Stimulated activated CD4-positive, alpha-beta T cell treated with anti-CD3 and anti-CD28 coated beads, Interleukin-2, amount 100 ng/mL, for 24 hours (primary cell): ENCODE measurements around the gene DAPK2.
"Not testable (repeated sequence)": the region's sequence is repeated elsewhere in the genome, so short reads cannot be mapped to it uniquely, and the experiment has no call there.

Source experiments
- DNase-seq, 2 donors: peaks; one replicate each; pipeline ENCODE4 v3.0.0-alpha.2; 2020

Gene DAPK2

DNA sequence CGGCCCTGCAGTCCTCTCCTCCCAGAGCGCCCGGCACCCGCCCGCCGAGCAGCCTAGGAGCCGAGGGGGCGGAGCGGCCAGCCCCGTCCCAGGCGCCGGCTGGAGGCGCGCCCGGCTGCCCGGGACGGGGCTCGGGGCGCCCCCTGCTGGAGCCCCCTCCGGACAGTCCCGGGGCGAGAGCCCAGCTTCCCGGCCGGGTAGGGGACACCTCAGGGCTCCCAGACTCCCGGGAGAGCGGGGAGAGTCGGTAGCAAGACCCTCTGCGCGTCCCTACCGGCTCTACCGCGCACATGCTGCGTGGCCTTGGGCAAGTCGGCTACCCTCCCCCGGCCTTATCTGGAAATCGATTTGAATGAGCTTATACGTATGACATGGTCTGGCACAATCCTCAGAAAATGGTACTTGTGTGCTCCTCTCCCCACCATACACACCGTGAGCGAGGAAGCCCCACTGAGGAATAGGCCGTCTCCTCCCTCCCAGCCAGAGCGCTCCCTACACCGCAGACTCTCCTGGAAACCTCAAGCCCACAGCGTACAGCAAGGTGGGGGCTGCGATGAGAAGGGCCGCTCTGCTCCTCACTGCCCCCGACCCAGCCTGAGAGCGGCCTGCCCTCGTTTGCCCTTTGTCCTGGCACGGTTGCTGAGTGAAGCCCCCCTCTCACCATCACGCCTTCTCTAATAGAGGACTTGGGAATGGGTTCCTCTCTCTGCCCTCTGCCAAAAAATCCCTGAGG is at the start of gene DAPK2:
TSS of gene DAPK2 (minus strand) at position 65 of the 733 bp plus-strand sequence. CDS start 6,224 bp downstream, outside the sequence.
- peak; percentile 73 to 77 for DNase-seq

DNA sequence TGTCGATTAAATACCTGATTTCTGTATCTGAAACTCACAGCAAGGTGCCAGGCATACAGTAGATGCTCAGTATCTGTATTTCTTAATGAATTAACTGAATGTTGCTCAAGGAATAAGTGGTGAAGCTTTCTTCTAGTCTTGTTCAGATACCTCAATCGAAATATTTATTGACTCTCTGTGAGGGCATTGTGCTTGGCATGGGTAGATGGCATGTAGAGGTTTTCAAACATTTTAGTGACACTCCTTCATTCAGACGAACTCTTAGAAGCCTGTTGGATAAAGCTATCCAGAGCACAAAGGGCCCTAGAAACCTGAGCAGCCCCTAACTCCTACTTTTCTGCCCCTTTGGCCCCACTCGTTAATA is 49.1 kb upstream of the DAPK2 start:
- DNase-seq, result no peak

DNA sequence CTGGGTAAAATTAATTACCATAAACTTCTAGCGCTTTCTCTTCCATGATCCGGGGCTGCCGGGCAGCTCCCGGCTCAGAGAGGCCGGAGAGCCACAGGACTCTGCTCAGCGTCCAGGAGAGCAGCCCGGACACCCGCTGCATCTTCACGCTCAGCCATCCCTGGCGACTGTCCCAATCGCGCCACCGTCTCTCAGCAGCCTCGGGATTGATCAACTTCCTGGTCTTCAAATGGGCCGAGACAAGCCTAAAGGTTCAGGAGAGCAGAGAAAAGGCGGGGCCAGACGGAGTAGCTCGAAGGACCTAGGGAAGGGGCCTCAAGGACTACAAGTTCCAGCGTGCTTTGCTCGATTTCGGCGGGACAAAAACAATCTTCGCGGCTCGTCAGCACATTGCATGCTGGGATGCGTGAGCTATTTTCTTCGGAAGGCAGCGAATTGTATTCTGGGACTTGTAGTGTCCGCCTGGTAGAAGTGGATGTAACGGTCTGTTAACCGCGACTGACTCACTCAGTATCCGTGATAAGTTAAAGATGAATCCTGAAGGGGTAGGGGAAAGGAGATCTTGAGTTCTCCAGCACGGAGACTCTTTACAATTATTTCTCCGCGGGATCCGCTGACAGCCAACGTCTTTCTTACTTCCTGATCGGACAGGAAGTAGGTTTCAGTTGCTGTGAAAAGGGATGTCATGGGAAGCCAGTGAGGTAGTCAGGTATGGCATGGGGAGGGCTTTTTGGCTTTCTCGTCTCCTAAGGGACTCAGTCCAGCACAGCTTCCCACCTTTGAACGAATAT is 47.5 kb upstream of the DAPK2 start, which contains the start of gene CIAO2A:
TSS of gene CIAO2A (minus strand) at position 212 of the 791 bp plus-strand sequence. CDS start at position 142, 70 bp downstream.
- DNase-seq, result peak; percentile 91 to 92

DNA sequence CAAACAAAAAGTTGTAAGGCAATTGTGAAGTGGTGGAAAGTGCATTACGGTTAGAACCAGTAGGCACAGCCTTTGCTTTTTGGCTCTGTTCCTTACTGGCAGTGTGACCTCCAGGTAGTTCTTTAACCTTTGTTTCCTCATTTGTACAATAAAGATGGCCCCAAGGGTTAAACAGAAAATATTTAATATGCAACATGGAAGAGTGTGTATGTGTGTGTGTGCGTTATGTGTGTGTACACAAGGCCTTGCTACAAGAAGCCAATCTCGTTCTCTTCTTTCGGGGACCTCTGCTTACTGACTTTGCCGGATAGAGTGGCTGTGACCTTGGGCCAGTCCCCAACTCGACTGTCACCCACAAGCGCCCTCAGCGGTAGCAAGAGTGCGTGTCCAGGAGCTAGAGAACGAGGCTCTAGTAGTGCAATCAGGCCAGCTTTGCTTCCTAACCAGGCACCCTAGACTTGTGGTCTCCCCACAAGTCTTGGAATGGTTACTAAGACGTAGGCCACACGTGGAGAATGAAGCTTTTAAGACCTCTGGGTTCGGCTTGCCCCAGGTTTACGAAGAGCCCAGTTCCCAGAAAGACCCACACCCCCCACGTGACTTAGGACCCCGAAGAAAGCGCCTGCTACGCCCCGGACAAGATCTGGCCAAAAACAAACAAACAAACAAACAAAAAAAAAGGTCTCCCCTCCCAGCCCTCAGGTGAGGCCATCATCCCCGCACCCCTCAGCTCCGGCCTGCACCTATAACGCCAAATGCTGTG is 46.8 kb upstream of the DAPK2 start:
- peak; percentile 40 to 42 for DNase-seq

DNA sequence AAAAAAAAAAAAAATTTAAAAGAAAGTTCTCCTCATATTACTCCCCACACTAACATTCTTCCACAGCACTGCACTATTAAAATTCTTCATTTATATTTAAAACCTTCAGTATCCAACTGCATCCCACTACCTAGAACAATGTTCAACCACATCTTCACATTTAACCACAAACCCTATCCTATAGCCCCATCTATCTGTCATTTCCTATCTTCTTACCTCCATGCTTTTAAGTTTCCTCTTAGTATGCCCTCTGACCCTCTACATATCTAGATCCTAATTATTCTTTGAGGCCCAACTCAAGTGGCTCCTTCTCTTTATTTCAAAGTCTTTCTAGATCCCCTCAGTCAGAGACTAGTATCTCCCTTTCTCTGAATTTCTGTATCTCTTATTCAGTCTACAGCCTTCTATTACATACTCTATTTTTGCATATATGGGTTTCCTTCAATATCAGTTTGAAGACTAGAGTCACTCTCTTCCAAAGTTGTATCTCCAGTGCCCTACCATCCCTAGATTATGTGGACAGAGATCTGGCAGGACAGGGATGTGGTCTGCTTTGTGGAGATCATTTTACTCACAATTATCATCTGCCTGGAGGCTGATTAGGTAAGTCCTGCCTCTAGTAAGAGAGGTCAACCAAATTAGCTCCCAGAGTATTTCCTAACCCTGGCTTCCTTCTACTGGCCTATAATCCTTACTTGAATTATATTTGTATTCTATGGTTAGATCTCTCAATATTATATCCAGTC is 46.0 kb upstream of the DAPK2 start:
- no peak for DNase-seq

DNA sequence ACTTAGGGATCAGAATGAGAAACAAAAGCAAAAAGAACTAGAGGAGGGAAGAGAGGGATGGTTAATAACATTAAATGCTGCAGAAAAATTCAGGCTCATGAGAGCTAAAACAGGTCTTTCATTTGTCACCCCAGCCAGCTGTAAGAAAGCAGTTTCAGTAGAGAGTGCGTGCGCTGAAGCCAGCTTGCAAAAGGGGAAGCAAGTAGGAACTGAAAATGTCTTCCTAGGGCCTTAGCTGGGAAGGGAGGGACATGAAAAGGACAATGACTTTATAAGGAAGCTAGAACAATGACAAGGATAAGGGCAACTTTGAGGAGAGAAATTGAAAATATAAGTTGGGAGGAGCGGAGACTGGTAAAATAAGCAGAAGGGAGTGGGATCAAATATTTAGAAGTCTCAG is 44.2 kb upstream of the DAPK2 start:
- DNase-seq, result no peak

DNA sequence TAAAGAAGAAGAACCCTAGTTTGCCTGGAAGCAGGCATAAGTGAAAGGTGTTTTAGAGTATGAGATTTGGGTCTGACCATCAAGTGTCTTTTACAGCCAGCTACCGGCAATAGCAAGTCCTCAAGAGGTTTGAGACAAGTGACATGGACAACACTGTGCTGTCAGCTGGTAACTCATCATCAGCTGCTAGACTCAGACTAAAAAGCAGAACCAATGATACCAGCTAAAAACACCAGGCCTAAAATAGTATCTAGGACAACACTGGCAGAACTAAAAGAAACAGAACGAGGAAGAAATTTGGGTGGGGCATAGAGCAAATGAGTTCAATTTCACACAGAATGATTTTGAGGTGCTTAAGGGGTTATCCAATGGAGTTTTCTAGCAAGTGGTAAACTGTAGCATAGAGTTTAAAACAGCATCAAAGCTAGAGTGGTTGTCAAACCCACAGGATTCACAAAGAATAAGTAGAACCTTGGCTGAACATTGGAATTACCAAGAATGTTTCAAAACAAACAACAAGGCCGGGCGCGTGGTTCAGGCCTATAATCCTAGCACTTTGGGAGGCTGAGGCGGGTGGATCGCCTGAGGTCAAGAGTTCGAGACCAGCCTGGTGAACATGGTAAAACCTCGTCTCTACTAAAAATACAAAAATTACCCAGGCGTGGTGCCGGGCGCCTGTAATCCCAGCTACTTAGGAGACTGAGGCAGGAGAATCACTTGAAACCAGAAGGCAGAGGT is 43.4 kb upstream of the DAPK2 start:
- DNase-seq, result no peak

DNA sequence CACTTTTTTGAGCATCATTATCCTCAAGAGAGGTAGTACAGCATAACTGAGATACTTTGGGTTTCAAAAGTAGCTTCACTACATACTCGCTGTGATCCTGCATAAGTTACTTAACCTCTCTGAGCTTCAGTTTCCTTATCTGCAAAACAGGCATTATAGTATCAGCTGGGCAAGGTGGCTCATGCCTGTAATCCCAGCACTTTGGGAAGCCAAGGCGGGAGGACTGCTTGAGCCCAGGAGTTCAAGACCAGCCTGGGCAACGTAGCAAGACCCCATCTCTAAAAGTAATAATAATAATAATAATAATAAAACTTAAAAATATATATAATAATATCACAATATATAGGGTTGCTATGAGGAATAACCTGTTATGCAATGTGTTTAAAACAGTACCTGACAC is 36.5 kb upstream of the DAPK2 start:
- no peak for DNase-seq

DNA sequence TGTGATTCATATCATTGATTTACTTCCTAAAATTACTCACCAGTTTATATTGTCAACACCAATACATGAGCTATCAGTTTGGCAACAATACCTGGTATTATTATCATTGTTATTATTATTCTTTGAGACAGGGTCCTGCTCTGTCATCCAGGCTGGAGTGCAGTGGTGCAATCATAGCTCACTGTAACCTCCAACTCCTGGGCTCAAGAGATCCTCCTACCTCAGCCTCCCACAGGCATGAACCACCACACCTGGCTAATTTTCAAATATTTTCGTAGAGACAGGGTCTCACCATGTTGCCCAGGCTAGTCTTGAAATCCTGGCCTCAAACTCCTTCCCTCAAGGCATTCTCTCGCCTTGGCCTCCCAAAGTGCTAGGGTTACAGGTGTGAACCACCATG is 27.2 kb upstream of the DAPK2 start:
- DNase-seq, result not testable (repeated sequence)

DNA sequence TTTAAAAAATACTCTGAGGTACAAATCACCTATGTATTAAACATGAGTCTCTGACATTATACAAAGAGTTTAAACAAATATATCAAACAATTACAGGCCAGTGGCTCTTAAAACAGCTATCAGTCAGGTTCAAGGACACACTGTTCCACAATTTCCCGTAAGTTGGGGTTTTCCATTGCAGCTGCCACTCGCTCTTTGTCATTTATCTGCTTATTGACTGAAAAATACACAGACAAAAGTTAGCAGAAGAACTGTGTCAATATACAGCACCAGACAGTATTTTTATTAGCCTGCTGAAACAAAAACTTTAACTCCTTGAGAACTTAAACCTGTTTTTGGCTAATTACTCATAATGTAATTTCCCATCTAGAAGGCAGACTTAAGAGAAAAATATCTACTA is 26.5 kb upstream of the DAPK2 start:
- no peak for DNase-seq

DNA sequence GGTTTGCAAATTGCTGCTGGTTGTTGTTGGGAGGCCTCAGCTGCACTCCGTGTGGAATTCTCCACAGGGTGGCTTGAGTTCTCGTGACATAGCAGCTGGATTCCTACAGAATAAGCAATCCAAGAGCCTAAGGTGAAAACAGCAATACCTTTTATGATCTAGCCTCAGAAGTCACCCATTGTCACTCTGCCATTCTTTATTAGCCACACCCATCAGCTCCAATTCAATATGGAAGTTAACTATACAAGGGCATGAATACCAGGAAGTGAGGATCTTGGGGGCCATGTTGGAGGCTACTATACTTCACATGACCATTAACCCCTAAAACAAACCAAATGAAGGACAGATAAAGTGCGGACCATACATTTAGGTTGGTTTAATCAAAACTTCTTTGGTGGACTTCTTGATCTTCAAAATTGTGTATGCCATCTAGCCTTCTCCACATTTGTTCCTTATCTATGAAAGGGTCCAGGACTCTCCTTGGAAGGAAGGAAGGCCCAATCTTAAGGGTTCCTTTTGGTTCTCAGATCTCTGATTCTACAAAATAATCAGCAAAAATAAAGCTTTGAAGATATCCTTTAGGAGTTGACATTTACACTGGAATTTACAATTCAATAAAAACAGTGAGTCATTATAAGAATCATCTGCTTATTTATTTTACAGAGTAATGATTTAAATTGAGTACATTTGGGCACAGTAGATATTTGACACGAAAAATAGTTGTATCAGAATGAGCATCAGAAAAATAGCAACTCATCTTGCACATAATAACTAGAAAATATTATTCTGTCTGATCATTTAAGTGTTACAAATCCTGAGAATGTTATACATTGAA is 25.9 kb upstream of the DAPK2 start:
- DNase-seq, result no peak

DNA sequence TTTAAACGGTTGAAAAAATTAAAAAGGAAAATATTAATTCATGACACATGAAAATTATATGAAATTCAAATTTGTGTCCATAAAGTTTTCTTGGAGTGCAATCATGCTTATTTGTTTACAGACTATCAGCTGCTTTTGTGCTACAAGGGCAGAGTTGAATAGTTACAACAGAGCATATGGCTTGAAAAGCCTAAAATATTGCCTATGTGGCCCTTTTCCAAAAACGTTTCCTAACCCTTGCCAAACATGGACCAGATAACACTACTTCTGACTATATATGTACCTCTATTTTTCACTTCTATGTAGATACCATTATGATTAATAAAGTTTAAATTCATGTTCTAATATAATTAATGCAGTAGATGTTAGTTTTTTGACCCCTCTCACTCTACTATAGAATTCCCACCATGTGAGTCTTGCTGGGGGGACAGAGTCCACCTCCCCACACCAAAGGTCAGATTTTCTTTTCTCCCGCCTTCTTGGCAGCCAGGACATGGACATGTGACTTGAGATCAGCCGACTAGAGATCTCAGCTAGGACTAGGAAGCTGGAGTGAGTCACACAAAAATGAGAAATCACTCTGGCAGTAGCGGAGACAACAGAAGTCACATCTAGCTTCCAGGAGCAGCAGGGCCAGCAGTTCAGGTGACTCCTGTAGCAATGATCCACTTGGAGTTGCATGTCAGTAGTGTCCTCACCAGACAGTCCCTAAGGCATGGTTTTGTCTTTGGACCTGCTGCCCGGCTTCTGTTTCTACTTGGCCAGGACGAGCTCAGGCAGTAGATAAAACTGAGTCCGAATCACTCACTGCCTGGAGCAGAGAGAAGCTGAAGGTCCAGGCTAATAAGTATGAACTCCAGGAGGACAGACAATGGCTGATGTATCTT is 24.9 kb upstream of the DAPK2 start:
- no peak for DNase-seq

DNA sequence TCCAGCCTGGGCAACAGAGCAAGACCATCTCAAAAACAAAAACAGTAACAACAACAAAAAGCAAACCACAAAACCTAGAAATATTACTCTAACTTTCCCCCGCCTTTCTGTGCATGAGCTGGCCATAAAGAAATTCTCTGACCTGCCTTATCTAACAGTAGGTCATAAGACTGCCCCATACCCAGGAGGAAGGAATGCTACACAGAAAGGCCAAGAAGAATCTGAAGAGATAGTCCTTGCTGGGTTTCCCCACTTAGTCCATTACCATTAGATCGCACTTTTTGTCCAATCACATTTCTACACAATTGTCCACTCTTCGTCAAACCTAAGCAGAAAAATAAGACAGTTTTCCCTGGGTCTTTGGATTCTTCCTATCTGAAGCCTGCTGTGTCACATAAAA is 23.8 kb upstream of the DAPK2 start:
- no peak for DNase-seq

DNA sequence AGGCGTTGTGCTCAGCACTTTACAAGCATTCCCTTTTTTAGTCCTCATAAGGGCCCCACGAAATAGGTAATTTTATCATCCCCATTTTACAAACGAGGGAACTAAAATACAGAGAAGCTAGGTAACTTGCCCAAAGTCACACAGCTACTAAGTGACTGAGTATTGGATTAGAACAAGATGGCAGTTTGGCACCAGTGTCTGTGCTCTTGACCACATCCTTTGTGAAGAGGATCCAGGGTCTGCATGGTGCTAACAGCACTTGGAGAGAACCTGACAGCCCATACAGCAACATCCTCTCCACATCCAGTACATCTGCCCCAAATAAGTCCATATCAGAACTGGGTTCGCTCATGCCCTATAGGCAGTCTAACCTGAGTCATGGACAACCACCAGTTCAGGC is 21.8 kb upstream of the DAPK2 start:
- no peak for DNase-seq

DNA sequence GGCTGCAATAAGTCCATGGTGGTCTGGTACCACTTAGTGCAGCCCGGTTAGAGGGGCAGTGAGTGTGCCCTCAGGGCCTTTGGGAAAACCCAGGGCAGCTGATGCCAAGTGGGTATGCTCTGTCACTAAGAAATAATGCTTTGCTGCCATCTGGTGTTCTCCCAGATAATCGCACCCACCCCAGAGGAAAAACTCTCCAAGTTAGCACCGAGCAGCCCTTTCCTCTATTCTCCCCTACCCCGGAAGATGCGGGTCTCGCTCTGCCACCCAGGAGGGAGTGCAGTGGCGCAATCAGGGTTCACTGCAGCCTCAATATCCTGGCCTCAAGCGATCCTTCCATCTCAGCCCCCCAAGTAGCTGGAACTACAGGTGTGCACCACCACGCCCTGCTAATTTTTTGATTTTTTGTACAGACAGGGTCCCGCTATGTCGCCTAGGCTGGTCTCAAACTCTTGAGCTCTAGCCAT is 21.3 kb upstream of the DAPK2 start:
- peak; percentile 70 to 76 for DNase-seq

DNA sequence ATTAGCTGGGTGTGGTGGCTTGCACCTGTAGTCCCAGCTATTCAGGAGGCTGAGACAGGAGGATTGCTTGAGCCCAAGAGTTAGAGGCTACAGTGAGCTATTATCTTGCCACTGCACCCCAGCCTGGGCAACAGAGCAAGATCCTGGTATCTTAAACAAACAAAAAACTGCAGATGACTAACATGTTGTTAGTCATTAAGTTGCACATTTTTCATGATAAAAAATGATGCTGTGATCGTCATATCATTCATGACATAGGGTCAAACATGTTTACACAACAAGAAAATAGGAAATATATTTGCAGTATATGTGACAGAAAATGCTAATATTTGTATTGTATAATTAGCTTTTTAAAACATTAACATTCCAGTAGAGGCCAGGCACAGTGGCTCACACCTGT is 20.2 kb upstream of the DAPK2 start:
- DNase-seq, result no peak

DNA sequence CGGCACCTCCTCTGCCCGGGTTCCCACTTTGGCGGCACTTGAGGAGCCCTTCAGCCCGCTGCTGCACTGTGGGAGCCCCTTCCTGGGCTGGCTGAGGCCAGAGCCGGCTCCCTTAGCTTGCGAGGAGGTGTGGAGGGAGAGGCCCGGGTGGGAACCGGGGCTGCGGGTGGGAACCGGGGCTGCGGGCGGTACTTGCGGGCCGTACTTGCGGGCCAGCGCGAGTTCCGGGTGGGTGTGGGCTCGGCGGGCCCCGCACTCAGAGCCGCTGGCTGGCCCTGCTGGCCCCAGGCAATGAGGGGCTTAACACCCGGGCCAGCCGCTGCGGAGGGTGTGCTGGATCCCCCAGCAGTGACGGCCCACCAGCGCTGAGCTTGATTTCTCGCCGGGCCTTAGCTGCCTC is 14.4 kb upstream of the DAPK2 start:
- no peak for DNase-seq

DNA sequence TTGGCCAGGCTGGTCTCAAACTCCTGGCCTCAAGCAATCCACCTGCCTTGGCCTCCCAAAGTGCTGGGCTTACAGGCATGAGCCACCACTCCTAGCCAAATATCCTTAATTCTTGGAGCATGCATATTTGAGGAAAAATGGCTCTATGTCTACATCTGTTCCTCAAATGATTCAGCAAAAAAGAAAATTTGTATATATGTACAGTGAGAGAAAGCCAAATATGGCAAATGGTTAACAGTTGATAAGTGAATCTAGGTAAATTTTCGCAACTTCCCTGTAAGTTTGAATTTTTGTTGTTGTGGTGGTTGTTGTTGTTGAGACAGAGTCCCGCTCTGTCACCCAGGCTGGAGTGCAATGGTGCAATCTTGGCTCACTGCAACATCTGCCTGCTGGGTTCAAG is 12.8 kb upstream of the DAPK2 start:
- not testable (repeated sequence) for DNase-seq

DNA sequence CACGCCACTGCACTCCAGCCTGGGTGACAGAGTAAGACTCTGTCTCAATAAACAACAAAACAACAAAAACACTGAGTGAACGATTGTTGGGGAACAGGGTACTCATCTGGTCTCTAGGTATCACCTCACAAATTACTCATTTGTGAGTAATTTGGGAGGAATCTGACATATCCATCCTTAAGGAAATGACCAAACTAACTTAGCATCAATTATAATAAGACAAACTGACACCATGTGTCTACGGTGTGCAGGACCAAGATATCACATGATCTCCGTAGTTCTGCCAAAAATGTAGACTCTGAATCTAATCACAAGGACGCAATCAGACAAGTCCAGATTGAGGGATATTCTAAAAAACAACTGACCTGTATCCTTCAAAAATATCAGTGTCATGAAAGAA is 12.0 kb upstream of the DAPK2 start:
- no peak for DNase-seq

DNA sequence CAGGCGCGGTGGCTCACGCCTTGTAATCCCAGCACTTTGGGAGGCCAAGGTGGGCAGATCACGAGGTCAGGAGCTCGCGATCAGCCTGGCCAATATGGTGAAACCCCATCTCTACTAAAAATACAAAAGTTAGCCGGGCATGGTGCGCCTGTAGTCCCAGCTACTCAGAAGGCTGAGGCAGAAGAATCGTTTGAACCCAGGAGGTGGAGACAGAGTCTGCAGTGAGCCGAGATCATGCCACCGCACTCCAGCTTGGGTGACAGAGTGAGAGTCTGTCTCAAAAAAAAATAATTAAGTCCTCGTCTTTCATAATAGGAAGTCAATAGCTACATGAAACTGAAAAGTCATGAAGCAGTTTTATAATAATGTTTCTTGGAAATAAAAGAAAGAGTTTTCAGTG is 7.4 kb upstream of the DAPK2 start:
- DNase-seq, result not testable (repeated sequence)
